Activated CD4-positive, CD25-positive, alpha-beta regulatory T cell treated with anti-CD3 and anti-CD28 coated beads, Interleukin-2, amount 50 U/mL, for 72 hours (primary cell): ENCODE data around the gene GDPD4.

Experiments used
- DNase-seq: peaks from one replicate; pipeline ENCODE4 v3.0.0; 2021

The GDPD4 gene

DNA sequence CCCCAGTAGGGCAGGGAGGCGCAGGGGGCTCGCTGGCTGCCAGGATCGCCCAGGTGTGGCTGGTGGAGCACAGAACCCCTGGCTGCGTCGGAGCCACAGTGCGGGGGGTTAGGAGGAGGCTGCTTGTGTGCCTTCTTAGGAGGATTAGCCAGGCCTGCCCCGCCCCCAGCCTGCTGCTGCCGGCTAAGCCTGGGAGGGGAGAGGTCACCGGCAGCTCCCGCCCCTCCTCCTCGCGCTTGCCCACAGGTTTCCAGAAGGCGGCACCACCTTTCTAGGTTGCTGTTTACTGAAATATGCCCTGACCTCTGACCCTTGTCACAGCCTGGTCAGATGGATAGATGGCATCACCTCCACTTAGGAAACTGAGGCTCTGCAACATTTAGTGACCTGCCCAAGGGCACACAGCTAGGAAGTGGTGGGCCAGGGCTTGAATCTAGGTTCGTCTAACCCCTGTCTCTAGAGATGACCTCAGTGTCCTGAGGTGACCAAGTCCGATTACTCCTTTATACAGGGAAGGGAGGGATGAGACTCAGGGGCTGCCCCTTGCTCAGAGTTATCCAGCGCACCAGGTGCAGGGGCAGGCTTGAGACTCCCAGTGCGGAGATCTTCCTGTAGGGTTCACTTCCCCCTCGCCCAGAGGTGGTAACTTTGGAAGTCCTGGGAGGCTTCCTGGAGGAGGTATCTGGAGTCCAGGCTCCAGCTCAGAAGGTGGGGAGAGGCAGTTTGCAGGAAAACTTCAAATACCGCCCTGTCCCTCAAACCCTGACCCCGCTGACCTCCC is 129.4 kb downstream of the GDPD4 start:
- no peak for DNase-seq

DNA sequence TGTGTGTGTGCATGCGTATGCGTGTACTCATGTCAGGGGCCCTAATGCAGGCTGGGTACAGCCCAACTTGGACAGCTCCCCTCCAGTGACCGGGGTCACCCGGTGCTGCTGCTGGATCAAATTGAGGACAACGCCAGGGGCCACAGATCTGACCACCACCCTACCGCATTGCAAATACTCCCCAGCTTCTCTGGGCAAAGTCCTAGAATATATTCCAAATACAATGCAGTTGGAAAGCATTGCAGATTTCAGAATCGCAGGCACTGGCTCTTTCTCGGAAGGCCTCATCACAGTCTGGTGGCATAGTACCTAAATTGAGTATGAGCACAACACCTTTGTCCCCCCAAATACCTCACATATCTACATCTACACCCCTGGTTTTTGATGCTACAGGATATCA is 130.2 kb downstream of the GDPD4 start:
- DNase-seq = no peak

DNA sequence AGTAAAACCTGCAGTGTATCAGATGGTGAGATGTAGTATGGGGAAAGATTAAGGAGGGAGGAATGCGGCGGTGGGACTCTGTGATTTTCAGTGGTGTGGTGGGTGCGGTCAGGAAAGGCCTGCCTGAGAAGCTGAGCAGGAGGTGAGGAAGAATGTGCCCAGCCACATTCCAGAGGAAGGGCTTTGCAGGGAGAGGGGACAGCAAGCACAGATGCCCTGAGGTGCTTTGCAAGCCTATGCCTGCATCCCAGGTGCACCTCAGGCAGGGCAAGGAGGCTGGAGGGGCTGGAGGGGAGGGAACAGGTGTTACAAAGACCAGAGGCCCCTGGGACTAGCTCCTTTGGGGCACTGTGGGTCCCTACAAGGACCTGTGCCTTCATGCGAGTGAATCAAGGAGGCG is 131.4 kb downstream of the GDPD4 start:
- no peak for DNase-seq

DNA sequence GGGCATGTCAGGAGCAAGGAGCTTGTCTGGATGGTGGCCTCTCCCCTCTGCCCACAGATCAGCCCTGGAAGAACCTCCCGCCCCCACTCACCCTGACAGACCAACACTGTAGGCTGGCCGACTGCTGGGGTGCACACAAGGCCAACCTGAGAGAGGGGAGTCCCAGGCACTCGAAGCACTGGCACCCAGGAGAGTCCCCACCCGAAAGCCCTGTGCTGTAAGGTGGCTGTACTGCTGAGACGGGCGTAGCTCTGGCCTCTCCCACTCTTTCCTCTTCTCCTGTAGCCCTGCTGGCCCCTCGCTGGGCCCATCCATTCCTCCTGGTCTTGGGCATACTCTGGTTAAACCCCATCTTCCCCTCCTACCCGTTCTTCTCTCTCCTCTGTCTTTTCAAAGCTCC is 133.7 kb downstream of the GDPD4 start:
- no peak for DNase-seq

DNA sequence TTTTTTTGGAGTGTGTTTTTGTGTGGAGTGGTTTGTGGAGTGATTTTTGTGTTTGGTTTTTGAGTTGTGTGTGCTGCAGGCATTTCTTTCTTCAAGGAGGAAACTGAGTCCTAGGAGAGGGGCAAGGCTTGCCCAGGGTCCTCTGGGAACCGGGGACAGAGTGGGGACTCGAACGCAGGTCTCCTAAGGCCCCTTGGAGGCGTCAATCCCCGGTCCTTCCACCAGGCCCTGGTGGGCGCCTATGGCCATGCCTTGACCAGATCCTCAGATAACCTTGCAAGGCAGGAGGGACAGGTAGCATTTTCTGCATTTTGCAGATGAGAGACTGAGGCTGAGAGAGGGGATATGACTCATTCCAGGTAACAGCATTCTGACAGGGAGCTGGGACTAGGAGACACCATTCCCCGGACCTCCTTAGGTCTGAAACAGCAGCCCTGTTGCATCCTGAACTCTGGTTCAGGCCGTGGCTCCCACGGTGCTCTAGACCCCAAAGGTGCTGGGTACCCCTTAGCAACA is 134.3 kb downstream of the GDPD4 start:
- no peak for DNase-seq
